Measurements from ENCODE around the gene PHLDB2.

GRCh38 chr3:111813441-111813840 lies 45.6 kb upstream of the PHLDB2 start:
- no peak for TF ChIP-seq POLR2AphosphoS5 (IDR thresholded peaks at IDR 0.05; ENCODE audit: low read depth, low read length)
- TF ChIP-seq TAF1 (IDR thresholded peaks at IDR 0.05; ENCODE audit: borderline replicate concordance, insufficient read depth, low read length) = no peak
- TF ChIP-seq REST (IDR thresholded peaks at IDR 0.05; ENCODE audit: insufficient read depth in 1 of 2, low read depth in 2 of 2, low read length in 2 of 2) = no peak
